Loucy (cell line): ENCODE results near the gene CDKN1C.

ENCODE experiments used
- H2AFZ ChIP-seq: fragments of 200-600 bp; sonication (generic); 2 replicates; pipeline ENCODE4 v1.6.0; 2016; ENCODE audit warnings: antibody characterized with exemption, mild to moderate bottlenecking, low read length, moderate library complexity
- H3F3A ChIP-seq: fragments of 200-600 bp; 2 replicates; pipeline ENCODE4 v1.6.0; 2016; ENCODE audit warnings: antibody characterized with exemption, low read depth, mild to moderate bottlenecking
- H3K27me3 ChIP-seq: fragments of 200-600 bp; sonication (generic); 2 replicates; pipeline ENCODE4 v1.6.1; 2014; ENCODE audit warnings: low read length, mild to moderate bottlenecking; ENCODE audit not compliant: insufficient read depth, poor library complexity, severe bottlenecking
- H3K36me3 ChIP-seq: fragments of 200-600 bp; sonication (generic); 2 replicates; pipeline ENCODE4 v1.6.1; 2016; ENCODE audit warnings: low read length; ENCODE audit not compliant: insufficient read depth
- H3K4me1 ChIP-seq: fragments of 200-600 bp; sonication (generic); 2 replicates; pipeline ENCODE4 v1.5.1; 2014; ENCODE audit warnings: low read length, mild to moderate bottlenecking; ENCODE audit not compliant: insufficient read depth, poor library complexity, severe bottlenecking
- H3K4me2 ChIP-seq: fragments of 200-600 bp; sonication (generic); 2 replicates; pipeline ENCODE4 v1.6.0; 2014; ENCODE audit warnings: antibody characterized with exemption, low read length, low read depth, mild to moderate bottlenecking; ENCODE audit not compliant: poor library complexity, severe bottlenecking
- H3K4me3 ChIP-seq: fragments of 200-600 bp; sonication (generic); 2 replicates; pipeline ENCODE4 v1.5.1; 2014; ENCODE audit warnings: low read length, mild to moderate bottlenecking, mixed read lengths; ENCODE audit not compliant: poor library complexity, severe bottlenecking
- H3K79me2 ChIP-seq: fragments of 200-600 bp; sonication (generic); 2 replicates; pipeline ENCODE4 v1.6.1; 2014; ENCODE audit warnings: low read length; ENCODE audit not compliant: insufficient read depth
- H3K9ac ChIP-seq: fragments of 200-600 bp; sonication (generic); 2 replicates; pipeline ENCODE4 v1.6.0; 2014; ENCODE audit warnings: mild to moderate bottlenecking, low read depth, low read length, moderate library complexity; ENCODE audit not compliant: poor library complexity, severe bottlenecking
- H3K9me2 ChIP-seq: fragments of 200-600 bp; sonication (generic); replicated peaks from 2 replicates; pipeline ENCODE4 v1.6.1; 2016; ENCODE audit warnings: low read depth, low read length, mixed read lengths
- H3K9me3 ChIP-seq: fragments of 200-600 bp; sonication (generic); 2 replicates; pipeline ENCODE4 v1.6.1; 2014; ENCODE audit warnings: mild to moderate bottlenecking, antibody characterized with exemption, low read length, low read depth; ENCODE audit not compliant: insufficient read depth
- H4K20me1 ChIP-seq: fragments of 200-600 bp; sonication (generic); 2 replicates; pipeline ENCODE4 v1.6.0; 2014; ENCODE audit warnings: antibody characterized with exemption, low read length, mild to moderate bottlenecking; ENCODE audit not compliant: insufficient read depth, poor library complexity, severe bottlenecking
- EZH2phosphoT487 ChIP-seq: fragments of 200-600 bp; IDR thresholded peaks from 2 replicates; pipeline ENCODE4 v1.6.1; 2018; ENCODE audit warnings: antibody characterized with exemption, mild to moderate bottlenecking, moderate library complexity, borderline replicate concordance
- TF ChIP-seq, protein P1 (sequence below): fragments of 200-600 bp; sonication (generic); conservative IDR thresholded peaks from 2 replicates; pipeline ENCODE4 v1.5.1; 2014; ENCODE audit warnings: mild to moderate bottlenecking, antibody characterized with exemption, low read length

CDKN1C gene

DNA sequence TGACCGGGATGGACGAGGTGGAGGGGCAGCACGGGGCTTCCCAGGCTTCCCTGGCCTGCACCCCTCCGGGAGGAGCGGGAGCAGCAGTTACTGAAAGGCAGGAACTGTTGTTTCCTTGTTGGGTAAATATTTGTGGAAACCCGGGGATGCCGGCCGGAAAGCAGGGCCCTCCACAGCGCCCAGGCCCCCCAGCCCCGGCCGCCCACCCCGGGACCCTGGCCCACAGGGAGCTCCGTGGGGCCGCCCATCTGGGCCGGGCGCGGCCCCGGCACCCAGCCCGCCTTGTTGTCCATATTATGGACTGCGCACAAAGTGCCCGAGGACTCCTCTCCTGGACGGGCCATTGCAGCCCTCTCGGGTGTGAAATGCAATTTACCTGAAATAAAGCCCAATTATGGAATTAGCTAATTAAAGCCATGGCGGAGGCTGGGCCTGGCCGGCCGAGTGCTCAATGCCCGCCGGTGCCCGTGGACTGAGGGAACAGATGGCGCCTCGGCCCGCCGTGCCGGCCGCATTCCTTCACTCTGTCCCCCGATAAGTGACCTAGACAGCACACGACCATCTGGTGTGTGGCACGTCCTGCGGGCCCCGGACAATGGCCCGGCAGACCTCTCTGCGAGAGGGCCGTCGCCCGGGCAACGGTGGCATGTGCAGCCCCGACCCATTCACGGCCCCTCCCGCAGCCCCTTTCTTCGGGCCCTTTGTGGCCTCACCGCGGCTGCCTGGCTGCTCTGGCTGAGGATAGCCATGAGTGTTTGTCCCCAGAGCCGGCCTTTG, 35.4 kb downstream of the CDKN1C start:
- Histone ChIP-seq H3K9me2 (no peaks in the 10 kb centered on the region), H3F3A (no peaks in the 10 kb centered on the region)
- TF ChIP-seq, protein P1, sequence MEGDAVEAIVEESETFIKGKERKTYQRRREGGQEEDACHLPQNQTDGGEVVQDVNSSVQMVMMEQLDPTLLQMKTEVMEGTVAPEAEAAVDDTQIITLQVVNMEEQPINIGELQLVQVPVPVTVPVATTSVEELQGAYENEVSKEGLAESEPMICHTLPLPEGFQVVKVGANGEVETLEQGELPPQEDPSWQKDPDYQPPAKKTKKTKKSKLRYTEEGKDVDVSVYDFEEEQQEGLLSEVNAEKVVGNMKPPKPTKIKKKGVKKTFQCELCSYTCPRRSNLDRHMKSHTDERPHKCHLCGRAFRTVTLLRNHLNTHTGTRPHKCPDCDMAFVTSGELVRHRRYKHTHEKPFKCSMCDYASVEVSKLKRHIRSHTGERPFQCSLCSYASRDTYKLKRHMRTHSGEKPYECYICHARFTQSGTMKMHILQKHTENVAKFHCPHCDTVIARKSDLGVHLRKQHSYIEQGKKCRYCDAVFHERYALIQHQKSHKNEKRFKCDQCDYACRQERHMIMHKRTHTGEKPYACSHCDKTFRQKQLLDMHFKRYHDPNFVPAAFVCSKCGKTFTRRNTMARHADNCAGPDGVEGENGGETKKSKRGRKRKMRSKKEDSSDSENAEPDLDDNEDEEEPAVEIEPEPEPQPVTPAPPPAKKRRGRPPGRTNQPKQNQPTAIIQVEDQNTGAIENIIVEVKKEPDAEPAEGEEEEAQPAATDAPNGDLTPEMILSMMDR = no peak
- TF ChIP-seq EZH2phosphoT487 = no peak

GRCh38 chr11:2848497-2848896, 37.1 kb downstream of the CDKN1C start:
- no peaks in the 10 kb centered on the region for H4K20me1 ChIP-seq
- no peak overlapping the region for H3K9ac ChIP-seq
- no peak overlapping the region for H2AFZ ChIP-seq
- H3K9me3 ChIP-seq = no peaks in the 10 kb centered on the region
- no peaks in the 10 kb centered on the region; the same call in 1 of the 2 replicates for H3K36me3 ChIP-seq
- no peak overlapping the region for H3K4me2 ChIP-seq
- no peaks in the 10 kb centered on the region for H3K27me3 ChIP-seq
- H3F3A ChIP-seq = no peaks in the 10 kb centered on the region
- H3K4me3 ChIP-seq = no peak overlapping the region
- no peaks in the 10 kb centered on the region for H3K79me2 ChIP-seq
- H3K9me2 ChIP-seq = no peaks in the 10 kb centered on the region
- H3K4me1 ChIP-seq = peaks cover 35% of the 10 kb centered on the region
- TF ChIP-seq, protein P1 = no peak
- TF ChIP-seq EZH2phosphoT487 = no peak

More for the DNA sequence above, 35.4 kb downstream of the CDKN1C start:
- H3K36me3 ChIP-seq = no peaks in the 10 kb centered on the region; the same call in 1 of the 2 replicates
- H3K9me3 ChIP-seq = no peaks in the 10 kb centered on the region
- no peaks in the 10 kb centered on the region for H3K79me2 ChIP-seq
- H3K27me3 ChIP-seq = no peaks in the 10 kb centered on the region
- H3K4me2 ChIP-seq = no peak overlapping the region
- H3K9ac ChIP-seq = no peak overlapping the region
- no peak overlapping the region for H3K4me3 ChIP-seq
- no peak overlapping the region for H2AFZ ChIP-seq
- no peaks in the 10 kb centered on the region for H4K20me1 ChIP-seq
- H3K4me1 ChIP-seq = peaks cover 19% of the 10 kb centered on the region

GRCh38 chr11:2847561-2847960, 38.0 kb downstream of the CDKN1C start:
- Histone ChIP-seq H3K4me1 (peaks cover 39% of the 10 kb centered on the region), H3K9ac (no peak overlapping the region), H3K4me3 (no peak overlapping the region), H3K36me3 (no peaks in the 10 kb centered on the region; the same call in 1 of the 2 replicates), H3K27me3 (no peaks in the 10 kb centered on the region), H4K20me1 (no peaks in the 10 kb centered on the region), H3F3A (no peaks in the 10 kb centered on the region), H3K4me2 (no peak overlapping the region), H2AFZ (no peak overlapping the region), H3K79me2 (no peaks in the 10 kb centered on the region), H3K9me3 (no peaks in the 10 kb centered on the region), H3K9me2 (no peaks in the 10 kb centered on the region)
- TF ChIP-seq, protein P1 = no peak
- no peak for TF ChIP-seq EZH2phosphoT487
